HG03457 (cell line): ENCODE results near the gene CCDC149.

Experiments used
- ATAC-seq: cut with Tn5 transposase; IDR thresholded peaks from one replicate; pipeline ENCODE4 v1.9.1; 2021; ENCODE audit warnings: moderate number of reproducible peaks; ENCODE audit not compliant: unreplicated experiment

CCDC149 gene

DNA sequence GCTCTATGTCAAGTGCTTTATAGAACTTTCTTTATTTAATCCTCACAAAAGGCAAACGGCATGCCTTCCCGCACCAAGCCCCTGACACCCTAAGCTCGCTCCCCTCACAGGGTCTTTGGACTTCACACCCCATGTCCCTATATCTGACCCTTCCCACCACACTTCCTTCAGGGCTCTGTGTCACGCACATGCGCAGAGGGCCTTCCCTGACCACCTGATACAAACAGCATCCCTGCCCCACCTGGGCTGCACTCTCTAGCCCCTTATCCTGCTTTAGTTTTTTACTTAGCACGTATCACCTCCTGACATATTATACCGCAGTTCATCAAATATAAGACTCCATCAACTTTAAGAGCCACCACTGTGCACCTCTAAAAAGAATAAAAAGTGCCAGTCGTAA lies 67.7 kb downstream of the CCDC149 start:
- ATAC-seq, result no peak

DNA sequence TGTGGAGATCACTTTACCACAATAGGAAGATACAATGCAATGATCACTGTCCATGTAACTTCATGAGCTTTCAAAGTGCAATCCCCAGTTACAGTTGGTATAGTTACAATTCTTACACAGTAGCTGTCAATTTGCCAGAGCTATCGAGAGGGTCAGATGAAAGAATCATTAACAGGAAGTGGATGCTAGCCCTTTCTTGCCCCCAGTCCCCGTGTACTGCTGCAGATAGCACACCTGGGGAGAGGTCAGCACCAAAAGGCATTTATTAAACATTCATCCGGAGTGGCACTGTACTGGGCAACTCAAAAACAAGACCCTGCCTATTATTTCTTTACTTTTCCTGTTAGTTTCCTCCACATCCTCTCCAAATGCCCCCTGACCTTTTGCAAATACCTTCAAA lies 69.7 kb downstream of the CCDC149 start:
- no peak for ATAC-seq

DNA sequence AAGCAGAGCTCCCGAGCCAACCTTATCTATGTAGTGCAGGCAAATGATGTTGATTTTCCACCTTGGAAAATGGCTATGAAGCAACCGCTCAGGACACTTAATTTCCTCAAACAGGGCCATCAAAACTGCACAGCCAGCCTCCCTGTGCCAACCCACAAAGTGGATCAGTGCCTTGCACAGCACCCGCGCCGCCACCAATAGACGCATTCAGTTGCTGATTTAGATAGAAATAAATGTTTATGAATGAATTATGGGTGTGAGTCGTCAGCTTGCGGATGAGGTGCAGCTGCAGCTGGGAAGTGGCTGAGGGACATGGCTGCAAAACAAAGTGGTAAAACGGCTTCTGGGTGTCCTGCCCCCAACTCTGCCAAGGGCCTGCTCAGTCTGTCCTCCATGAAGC lies 70.5 kb downstream of the CCDC149 start:
- ATAC-seq, result no peak

DNA sequence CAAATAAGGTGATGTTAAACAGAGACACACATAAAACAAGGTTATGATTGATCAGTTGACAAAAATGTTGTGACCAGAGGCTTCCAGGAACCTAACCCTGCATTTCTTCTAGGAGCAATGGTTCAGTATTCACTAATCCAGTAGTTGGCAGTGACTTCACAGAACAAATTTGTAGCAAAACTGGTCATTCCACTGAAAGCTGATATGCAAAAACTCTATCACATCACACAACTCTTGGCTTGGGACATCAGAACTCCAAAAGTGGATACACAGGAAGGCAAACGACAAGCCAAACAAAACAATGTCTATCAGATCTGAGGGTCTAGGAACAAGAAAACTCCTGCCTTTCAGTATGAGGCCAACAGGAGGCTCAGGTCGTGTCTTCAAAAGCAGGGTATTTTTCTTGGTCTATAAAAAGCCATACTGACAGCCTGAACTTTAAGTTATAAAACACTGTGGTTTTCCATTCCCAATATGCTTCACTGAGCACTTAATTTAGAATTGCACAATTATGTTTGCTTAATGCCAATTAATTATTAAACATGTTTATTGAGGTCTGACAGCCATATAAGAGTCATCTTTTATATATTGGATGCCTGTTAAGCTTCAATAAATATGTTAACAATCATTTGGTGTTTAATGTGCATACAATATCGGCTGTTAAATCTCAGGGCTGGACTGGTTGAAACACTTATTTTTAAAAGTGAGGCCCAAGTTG lies 71.9 kb downstream of the CCDC149 start:
- ATAC-seq, result no peak

DNA sequence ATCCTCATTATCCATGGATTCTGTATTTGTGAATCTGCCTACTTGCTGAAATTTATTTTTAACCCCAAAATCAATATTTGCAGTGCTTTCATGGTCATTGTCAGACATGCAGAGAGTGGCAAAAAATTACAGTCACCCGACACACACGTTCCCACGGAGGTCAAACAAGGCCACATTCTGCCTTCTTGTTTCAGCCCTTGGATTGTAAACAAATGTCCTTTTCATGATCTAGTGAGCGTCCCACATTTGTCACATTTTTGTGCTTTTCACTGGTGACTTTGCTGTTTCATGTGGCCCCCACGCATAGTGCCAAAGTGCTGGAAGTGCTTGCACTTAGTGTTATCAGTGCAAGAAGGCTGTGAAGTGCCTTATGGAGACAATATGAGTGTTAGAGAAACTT lies 72.5 kb downstream of the CCDC149 start:
- ATAC-seq, result no peak

DNA sequence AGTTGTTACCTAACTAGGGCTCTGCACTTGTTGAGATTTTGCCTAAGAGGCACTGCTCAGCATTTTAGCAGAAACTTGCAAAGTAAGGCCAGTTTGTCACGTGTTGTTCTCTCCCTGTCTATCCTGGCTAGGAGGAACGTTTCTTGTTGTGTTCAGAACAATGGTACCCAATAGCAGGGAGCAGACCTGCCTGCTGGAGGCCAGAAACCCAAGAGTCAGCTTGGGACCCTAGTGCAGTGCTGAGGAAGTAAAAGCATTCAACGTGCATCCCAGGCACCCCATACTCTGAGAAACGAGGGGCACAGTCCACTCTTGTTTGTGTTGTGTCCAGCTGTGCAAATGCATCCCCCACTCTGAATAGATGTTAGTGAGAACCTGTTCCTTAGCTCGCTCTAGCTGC lies 75.1 kb downstream of the CCDC149 start:
- ATAC-seq, result no peak

DNA sequence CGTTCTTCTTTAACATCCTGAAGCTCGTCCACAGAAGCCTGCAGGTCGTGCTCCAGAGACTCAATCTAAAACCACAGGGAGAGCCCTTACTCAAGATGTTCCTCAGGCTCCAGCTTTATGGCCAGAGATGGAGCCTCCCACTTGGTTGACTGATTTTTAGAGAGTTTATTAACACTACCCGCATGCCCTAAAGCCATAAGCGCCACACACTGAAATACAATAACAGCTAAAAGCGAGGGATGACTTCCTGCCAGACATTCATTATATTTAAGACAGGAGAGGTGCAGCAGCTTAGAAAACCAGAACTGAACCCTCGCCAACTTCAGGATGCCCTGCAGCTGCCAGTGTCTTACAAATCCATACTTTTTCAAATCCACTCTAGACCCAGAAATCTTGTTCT lies 75.5 kb downstream of the CCDC149 start:
- no peak for ATAC-seq

DNA sequence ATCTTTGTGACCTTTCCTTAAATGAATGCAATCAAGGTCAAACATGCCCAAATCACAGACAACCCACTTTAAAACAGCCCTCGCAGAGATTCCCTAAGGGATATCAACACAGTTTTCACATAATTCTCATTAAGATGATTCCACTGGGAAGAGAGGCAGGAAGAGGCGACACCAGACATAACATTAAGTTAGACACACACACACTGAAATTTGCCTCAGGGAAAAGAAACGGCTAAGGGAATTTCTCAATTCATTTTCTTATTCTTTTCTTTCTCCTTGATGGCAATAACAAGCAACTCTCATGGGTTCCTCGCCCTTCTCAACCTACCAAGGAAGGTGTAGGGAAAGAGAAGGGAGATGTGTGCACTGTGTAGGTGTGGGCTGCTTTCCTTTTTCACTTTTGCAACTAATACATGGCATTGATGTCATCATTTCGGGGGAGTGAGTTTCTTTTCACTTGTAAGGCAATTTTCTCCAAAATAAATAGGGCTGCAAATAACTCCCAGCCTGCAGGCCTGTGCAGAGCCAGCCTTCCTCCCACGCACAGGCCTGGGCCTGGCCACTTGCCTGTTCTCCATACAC lies 76.1 kb downstream of the CCDC149 start:
- ATAC-seq, result no peak

DNA sequence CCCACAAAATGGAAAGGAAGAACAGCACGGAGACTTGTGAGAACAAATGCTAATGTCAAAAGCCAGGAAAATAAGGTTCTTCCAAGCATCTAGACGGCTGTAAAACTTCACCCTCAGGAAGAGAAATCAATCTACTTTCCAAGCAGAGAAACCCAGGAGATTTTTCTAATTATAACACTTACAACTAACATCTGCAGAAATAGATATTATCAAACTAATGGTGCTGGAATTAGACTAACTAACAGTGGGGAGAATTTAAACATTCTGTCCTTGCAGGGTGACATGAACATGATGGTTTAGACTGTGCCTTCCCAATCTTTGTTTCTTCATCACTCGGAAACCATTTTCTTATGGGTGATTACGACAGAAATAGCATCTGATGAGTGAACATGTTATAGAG lies 77.1 kb downstream of the CCDC149 start:
- ATAC-seq, result no peak

DNA sequence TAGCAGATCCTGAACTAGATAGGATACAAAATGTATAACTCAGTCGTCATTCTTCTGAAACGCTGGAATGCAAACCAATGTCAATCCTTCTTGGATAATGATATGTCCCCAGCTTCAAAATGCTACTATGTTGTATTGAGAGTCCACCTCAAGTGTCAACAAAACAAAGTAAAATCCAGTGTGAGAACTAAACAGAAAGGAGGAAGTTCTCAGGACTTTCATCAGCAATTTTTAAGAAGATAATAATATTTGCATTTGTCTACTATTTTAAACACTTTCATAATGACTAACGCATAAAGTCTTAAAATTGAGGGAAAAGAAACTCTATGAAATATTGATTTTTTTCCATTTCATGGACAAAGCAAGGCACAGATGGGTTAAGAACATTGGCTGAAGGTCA lies 81.2 kb downstream of the CCDC149 start:
- ATAC-seq, result no peak

DNA sequence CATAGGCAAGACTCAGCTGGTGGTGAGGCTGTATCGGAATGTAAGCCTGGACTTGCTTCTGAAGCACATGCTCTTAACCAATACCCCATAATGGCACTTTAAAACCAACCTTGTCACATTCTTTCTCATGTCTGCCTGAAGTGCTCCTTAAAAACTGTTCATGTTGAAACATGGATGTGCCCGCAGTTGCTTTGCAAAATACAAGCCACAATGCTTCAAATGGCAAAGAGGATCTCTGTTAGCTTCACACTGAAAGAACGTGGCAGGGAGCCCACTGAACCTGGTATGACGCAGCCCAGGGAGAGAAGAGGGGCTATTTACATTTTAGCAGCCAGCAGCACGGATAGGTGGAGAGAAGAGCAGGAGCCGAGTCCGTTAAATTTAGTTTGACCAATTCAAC lies 88.1 kb downstream of the CCDC149 start:
- no peak for ATAC-seq

DNA sequence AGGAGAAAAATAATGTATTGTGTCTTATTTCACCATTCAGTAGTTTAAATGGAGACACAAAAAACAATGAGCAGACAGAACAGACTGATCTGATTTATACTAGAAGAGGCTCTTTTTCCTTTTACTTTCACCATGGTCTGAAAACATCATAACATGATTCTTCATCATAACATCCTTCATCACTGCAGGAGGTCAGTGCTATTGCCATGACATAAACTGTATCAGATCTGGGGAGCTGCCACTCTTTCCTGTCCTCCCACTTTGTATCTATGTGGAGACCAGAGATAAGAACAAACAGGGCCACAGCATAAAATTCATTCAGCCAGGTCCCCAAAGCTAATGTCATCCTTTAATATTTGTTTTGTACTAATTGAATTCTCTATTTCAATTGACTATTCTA lies 92.3 kb downstream of the CCDC149 start:
- no peak for ATAC-seq

DNA sequence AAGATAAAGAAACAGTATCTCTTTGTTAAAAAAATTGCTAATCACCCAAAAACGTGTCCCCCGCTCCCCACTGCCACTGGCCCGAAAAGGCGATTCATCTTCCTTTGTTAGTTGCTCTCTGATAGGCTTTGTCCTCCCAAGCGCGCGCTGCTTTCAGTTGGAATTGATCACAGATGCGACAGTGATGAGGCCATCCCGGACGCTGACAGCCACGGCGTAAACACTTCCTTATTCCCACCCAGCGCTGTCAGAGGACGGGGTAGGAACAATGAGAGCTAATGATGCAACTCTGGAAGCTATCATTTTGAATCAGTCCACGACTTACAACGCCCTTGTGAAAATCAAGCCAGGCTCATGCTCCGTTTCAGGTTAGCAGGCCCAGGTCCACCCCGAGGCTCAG lies 96.0 kb downstream of the CCDC149 start:
- no peak for ATAC-seq

DNA sequence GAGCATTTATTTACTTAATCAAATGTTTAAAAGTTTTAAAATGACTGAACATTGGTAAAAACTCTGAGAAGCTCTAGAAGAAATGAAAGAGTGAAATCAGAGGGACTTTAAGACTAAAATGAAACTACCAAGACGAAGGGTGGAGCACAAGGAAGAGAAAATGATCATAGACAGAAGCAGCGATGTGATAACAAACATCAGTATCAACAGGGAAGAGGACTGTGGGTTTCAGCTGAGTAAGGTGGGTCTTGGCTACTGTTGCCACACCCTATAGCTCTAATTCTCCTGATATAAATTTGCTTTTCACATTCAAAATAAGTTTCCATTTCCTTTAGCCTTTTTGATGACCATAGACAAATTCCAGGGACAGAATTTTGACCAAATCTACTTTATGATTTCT lies 99.1 kb downstream of the CCDC149 start:
- no peak for ATAC-seq

DNA sequence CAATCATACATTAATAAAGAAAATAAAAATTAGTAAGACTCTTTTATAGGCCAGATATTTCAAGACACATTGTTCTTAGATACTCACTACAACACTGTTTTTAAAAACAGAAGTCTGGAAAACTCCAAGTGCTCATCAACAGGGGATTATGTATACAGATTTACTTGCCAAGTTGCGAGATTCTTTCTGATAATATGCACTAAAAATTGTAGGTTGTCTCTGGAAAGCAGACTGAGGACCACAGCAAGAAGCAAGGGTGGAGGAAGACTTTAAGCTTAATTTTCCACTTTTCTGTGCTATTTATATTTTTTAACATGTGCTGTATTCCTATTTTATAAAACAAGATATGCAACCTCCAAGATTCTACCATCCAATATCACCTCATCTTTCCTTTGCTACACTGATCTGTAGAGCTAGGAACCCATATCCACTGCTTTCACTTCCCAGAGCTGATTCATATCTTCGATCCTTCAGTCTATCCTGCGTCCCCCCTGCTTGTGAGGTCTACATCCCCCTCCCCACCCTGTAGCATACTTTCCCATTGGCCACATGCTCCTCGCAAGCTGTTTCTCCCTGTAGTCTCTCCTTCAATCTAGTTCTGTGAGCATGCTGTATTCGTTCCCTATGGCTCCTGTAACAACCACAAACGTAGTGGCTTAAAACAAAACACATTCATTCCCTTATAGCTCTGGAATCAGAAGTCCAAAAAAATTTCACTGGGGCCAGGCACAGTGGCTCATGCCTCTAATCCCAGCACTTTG lies 101.8 kb downstream of the CCDC149 start:
- no peak for ATAC-seq

DNA sequence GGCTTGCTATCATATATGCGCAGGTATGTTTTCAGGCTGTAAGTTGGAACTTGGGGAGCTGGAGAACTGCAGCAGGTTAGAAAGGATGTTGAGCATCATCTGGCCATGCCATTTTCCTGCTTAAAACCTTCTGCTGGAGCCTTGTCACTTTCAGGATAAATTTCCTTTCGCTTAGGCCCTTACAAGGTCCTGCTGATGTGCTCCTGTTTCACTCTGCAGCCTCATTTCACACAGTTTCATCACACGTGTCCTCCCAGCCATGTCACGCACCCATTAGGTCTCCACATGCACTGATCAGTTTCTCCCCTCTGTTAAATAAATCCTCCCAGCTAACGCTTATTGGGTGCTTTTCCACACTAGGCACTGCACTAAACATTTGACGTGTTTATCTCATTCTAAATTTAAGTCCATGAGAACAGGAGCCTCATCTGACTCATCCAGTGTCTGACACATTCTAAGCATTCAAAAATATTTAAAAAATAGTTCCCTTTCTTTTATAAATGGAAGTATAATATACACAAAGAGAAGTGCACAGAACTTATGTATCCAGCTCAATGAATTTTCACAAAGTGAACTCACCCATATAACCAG lies 102.9 kb downstream of the CCDC149 start:
- no peak for ATAC-seq

DNA sequence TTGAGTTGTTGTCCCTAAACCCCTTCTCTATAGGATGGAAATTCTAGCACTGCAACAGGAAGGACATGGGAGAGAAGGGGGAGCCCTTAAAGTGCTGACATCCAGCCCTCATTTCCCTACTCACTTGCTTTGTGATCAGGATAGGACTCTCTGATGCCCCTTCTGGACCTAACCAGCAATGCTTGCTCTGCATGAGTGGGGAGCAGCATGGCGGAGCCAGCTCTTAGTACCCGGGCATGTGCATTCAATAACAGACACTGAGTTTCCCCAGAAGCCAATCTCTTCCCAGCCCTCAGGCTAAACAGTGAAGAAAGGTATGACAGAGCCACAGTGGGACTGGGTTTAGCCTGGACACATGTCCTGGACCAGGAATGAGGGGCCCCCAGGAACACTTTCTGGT lies 103.5 kb downstream of the CCDC149 start:
- no peak for ATAC-seq

DNA sequence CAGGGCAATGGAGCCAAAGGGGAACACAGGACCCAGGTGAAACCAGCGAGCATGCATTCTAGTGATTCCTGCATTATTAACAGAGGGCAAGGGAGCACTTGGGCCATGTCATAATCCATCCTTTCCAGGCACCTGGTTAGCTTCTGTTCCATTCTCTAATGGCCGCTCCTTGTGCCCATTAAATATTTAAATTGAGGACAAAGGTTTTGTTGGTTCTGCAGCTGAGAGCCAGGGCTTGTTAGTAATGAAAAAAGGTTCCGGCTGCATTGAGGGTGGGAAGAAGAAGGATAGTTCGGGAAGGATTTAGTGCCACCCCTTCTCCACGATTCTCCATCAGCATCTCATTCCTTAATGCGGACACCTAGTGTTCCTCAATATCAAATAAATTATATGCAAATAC lies 103.9 kb downstream of the CCDC149 start:
- ATAC-seq, result no peak

DNA sequence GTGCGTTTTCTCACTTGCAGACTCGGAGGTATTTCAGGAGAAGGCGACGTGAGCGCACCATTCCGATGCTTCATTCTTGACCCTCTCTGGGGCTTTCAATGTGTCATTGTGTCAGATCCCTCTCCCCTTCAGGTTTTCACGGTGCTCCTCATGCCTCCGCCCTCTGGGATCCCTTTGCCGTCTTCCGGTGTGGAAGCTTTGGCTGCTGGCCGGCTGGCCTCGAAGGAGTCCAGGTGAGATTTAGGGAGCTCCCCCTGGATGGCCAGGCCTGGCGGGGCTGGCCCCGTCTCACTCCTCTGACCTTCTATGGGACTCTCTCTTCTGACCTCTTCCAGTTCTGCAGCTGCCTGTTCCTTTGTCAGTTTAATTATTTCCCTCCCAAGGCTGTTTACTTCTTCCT lies 104.6 kb downstream of the CCDC149 start:
- no peak for ATAC-seq

DNA sequence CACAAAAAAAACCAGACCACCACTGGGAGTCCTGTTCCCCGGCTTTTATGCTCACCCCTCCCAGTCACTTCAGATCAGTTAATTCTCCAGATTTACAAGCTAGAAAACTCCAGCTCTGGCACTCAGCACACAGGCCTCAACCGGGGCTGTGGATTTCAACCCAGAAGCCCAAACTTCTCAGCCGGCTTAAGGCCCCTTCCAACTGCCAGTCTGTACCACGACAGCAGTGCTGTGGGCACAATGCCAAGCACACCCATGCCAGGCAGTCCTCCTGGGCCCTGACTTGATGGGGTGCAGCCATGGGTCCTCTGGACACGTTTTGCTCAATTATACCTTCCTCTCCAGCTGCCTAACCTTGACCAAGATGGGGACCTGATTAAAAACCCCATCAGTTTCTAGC lies 105.2 kb downstream of the CCDC149 start:
- no peak for ATAC-seq

DNA sequence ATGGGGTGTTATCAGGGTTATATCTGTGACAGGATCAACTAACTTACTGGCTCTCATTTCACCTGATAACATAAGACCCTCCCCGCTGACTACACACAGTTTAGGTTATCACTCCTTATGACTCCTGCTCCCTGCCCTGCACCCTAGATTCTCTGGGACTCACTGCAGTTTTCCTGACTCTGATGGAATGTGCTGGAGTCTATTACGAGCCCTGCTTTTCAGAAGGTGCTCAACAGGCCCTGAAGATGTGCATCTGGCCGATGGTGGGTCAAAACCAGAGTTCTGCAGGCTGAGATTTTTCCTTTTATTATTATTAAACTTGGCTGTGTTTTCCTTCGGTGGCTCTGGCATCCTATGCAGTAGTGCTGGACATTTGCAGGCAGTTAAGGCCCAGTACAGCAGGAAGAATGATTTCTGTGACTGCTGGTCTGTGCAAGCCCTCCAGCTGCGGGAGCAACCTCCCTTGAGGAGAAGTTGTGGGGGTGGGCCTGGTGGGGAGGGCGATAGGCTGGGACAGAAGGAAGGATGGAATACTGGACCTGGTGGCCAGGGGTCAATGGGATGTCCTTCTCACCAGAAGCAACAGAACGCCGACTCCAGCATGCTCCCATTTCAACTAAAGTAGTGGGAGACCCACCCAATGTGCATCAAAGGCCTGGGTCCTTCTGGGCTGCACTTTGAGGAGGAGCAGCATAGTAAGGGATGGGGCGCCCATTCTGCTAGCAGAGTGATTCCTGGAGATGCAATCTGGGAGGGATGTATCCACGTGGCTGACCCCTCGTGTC lies 106.4 kb downstream of the CCDC149 start:
- ATAC-seq, result no peak
